Measurements from ENCODE around the gene LMAN2L. TPM values are rescaled to one million over a fixed set of nuclear protein-coding genes. Genes with fewer than 3 reads are reported as not detected.

Gene LMAN2L
- total and polyA plus RNA-seq, 2 of the 8 experiments (the other 6 are each of a cell fraction or from before 2014, with no cell fraction given): 14.3 to 17.6 TPM

GRCh38 chr2:96700086-96700485, 39.8 kb downstream of the LMAN2L start:
- Histone ChIP-seq H3K9ac (replicated peaks in 1 of 4; ENCODE audit: extremely low read depth in 1 of 4, low read depth in 3 of 4, low read length in 3 of 4) (no peak overlapping the region), H4K91ac (replicated peaks; ENCODE audit: insufficient read length, low read length) (no peak overlapping the region), H2BK15ac (ENCODE audit: low read length) (no peak overlapping the region), H2BK20ac (ENCODE audit: low read length) (no peak overlapping the region), H3K23ac (ENCODE audit: insufficient read length) (no peak overlapping the region), H3K36me3 (ENCODE audit: control insufficient read depth in 2 of 4, insufficient read depth in 4 of 4, low read length in 3 of 4) (no peaks in the 10 kb centered on the region; a peak in 2 of 8 replicates), H2AK5ac (ENCODE audit: low read depth, low read length) (no peak overlapping the region), H3K27me3 (replicated peaks in 1 of 4; ENCODE audit: control insufficient read depth in 3 of 4, extremely low read depth in 1 of 4, insufficient read depth in 3 of 4, low read length in 3 of 4) (no peaks in the 10 kb centered on the region), H3K14ac (ENCODE audit: insufficient read length) (no peak overlapping the region), H3K23me2 (ENCODE audit: low read depth, low read length) (no peaks in the 10 kb centered on the region), H3K79me1 (ENCODE audit: low read depth, low read length) (no peaks in the 10 kb centered on the region), H2BK120ac (replicated peaks; ENCODE audit: low read depth, low read length) (no peak overlapping the region), H3K56ac (replicated peaks; ENCODE audit: insufficient read length, low read depth, low read length) (no peak overlapping the region), H2BK12ac (ENCODE audit: low read depth, low read length) (no peak overlapping the region), H3K4me1 (replicated peaks in 1 of 4; ENCODE audit: control insufficient read depth in 3 of 4, insufficient read depth in 4 of 4, low read length in 3 of 4) (no peaks in the 10 kb centered on the region), H3K27ac (ENCODE audit: low read depth, low read length) (no peak overlapping the region), H3K79me2 (ENCODE audit: control insufficient read depth in 1 of 2, insufficient read depth in 2 of 2, low read length in 2 of 2) (no peaks in the 10 kb centered on the region), H3K4ac (replicated peaks; ENCODE audit: insufficient read length, low read depth, low read length) (no peak overlapping the region), H3K9me3 (ENCODE audit: insufficient read depth in 2 of 2, low read depth in 1 of 2, low read length in 1 of 2) (no peaks in the 10 kb centered on the region), H3K4me3 (ENCODE audit: extremely low read depth in 1 of 4, insufficient read depth in 2 of 4, low read depth in 3 of 4, low read length in 4 of 4) (no peak overlapping the region), H4K8ac (ENCODE audit: extremely low read depth, insufficient read depth, low read length) (no peak overlapping the region), H2AFZ (ENCODE audit: low read length) (no peak overlapping the region), H2BK5ac (ENCODE audit: low read depth, low read length) (no peak overlapping the region), H4K5ac (ENCODE audit: insufficient read length, low read depth, low read length) (no peak overlapping the region), H4K20me1 (replicated peaks in 1 of 2; ENCODE audit: control insufficient read depth in 1 of 2, insufficient read depth in 2 of 2, low read length in 2 of 2) (no peaks in the 10 kb centered on the region), H3K4me2 (ENCODE audit: insufficient read depth in 1 of 2, low read depth in 2 of 2, low read length in 2 of 2) (no peak overlapping the region), H3K18ac (ENCODE audit: extremely low read depth, low read length) (no peak overlapping the region)
- FAIRE-seq: no peak
- 95% methylated on average over 8 of the region's 8 CpGs; no CpG with 5 or more reads in 1 of the 2 experiments for WGBS, 2 experiments (ENCODE audit: extremely low coverage in 1 of 2, insufficient coverage in 1 of 2, insufficient read length in 1 of 2, insufficient replicate concordance in 2 of 2, low coverage in 1 of 2, low lambda C conversion rate in 2 of 2, missing lambda C conversion rate in 1 of 2)
- no peak for DNase-seq (ENCODE audit: low read depth in 1 of 2, low spot score in 2 of 2)
- POLR2A ChIA-PET (ENCODE audit: partially characterized antibody): interaction anchor here (0.7 to 1.4 kb wide), 2 partner anchors 28 to 32 kb away, joined by 3 to 4 read pairs; no protein-coding TSS in a partner anchor
- CTCF ChIA-PET (ENCODE audit: partially characterized antibody): interaction anchor here (0.6 to 1.8 kb wide), 7 partner anchors 10 to 63 kb away, joined by 3 to 7 read pairs (median 4); partner anchors contain the start of genes CNNM4 and LMAN2L
- TF ChIP-seq CHD1 (IDR thresholded peaks at IDR 0.05; ENCODE audit: low read depth, low read length) (no peak), SP1 (IDR thresholded peaks at IDR 0.05; ENCODE audit: low read depth, low read length) (no peak)

Data from H1 (cell line).